HL-60 (cell line): ENCODE measurements around the gene MMP24.

Experiments
- DNase-seq, 2 experiments: peaks; one replicate each; pipeline ENCODE4 v3.0.0-alpha.2; 2010 to 2020; ENCODE audit warnings: low read depth in 1 of 2, low spot score in 1 of 2
- H3K27ac ChIP-seq: fragments of 250-450 bp; sonication (Bioruptor Pico); replicated peaks from 2 replicates; pipeline ENCODE4 v1.5.1; 2020; ENCODE audit warnings: mild to moderate bottlenecking, moderate library complexity
- H3K27me3 ChIP-seq: fragments of 250-450 bp; sonication (Bioruptor Pico); 2 replicates; pipeline ENCODE4 v1.5.1; 2021; ENCODE audit warnings: mild to moderate bottlenecking, moderate library complexity; ENCODE audit not compliant: insufficient read depth, poor library complexity, severe bottlenecking
- H3K4me3 ChIP-seq: replicated peaks from 2 replicates; pipeline ENCODE4 v1.5.1; 2011; ENCODE audit warnings: mild to moderate bottlenecking, control low read depth, low read length; ENCODE audit not compliant: insufficient read depth
- CTCF ChIP-seq: IDR thresholded peaks from one replicate; pipeline ENCODE4 v1.5.1; 2011; ENCODE audit warnings: low read length, control low read depth, inconsistent platforms; ENCODE audit not compliant: insufficient read depth
- GABPA ChIP-seq: IDR thresholded peaks from 2 replicates; pipeline ENCODE4 v1.6.1; 2012; ENCODE audit warnings: low read depth
- POLR2AphosphoS5 ChIP-seq: IDR thresholded peaks from 2 replicates; pipeline ENCODE4 v1.6.1; 2012; ENCODE audit warnings: low read depth
- REST ChIP-seq: IDR thresholded peaks from 2 replicates; pipeline ENCODE4 v1.6.1; 2012; ENCODE audit warnings: low read depth; ENCODE audit not compliant: insufficient replicate concordance
- SPI1 ChIP-seq: IDR thresholded peaks from 2 replicates; pipeline ENCODE4 v1.6.1; 2012; ENCODE audit warnings: low read depth, mild to moderate bottlenecking, borderline replicate concordance

MMP24 gene

GRCh38 chr20:35300469-35301262 lies 74.2 kb downstream of the MMP24 start:
- TF ChIP-seq POLR2AphosphoS5 (no peak), CTCF (no peak), REST (no peak), GABPA (no peak), SPI1 (no peak)
- H3K4me3 ChIP-seq, result no peak overlapping the region
- DNase-seq, result no peak
- no peaks in the 10 kb centered on the region for H3K27me3 ChIP-seq
- H3K27ac ChIP-seq, result no peak overlapping the region

- Histone ChIP-seq H3K27ac (no peak overlapping the region), H3K4me3 (no peak overlapping the region), H3K27me3 (no peaks in the 10 kb centered on the region)
- TF ChIP-seq CTCF (no peak), SPI1 (no peak), POLR2AphosphoS5 (no peak), GABPA (no peak), REST (no peak)
- no peak for DNase-seq
Measured at GRCh38 chr20:35301426-35301825, 74.9 kb downstream of the MMP24 start.

- H3K27ac ChIP-seq, result no peak overlapping the region
Measured at GRCh38 chr20:35302421-35303335, 76.2 kb downstream of the MMP24 start.

More at GRCh38 chr20:35302421-35303335, 76.2 kb downstream of the MMP24 start:
- no peaks in the 10 kb centered on the region for H3K27me3 ChIP-seq
- no peak overlapping the region for H3K4me3 ChIP-seq
- no peak for DNase-seq
- TF ChIP-seq CTCF, result no peak
- no peak for TF ChIP-seq POLR2AphosphoS5
- TF ChIP-seq REST, result no peak
- no peak for TF ChIP-seq SPI1
- no peak for TF ChIP-seq GABPA
